PC-3 (cell line): ENCODE data around the gene C4orf17. TPM values are rescaled to one million over a fixed set of nuclear protein-coding genes. Genes with fewer than 3 reads are reported as not detected.
A peak's percentile ranks its signal among the peaks of the same experiment; 100 is the strongest.

Experiments used
- ATAC-seq: fragments of 200-7000 bp; cut with Tn5 transposase; 2 replicates; pipeline ENCODE4 v1.9.1; 2020; ENCODE audit warnings: mild to moderate bottlenecking, moderate library complexity
- BruUV-seq: library from RNA; stranded (reverse); fragments of 400-500 nt; replicated peaks from 2 replicates; lab custom pipeline; 2021; lab: Mats Ljungman, UMichigan
- CTCF ChIA-PET: fragments of 300-600 bp; sonication (Branson Sonifier 250); formaldehyde crosslinking; loops from one replicate; lab custom pipeline; 2022; ENCODE audit warnings: antibody characterized with exemption; lab: Charles Lee
- POLR2A ChIA-PET: fragments of 300-600 bp; sonication (Branson Sonifier 250); formaldehyde crosslinking; loops from one replicate; lab custom pipeline; 2022; ENCODE audit warnings: antibody characterized with exemption; ENCODE audit not compliant: unreplicated experiment; lab: Charles Lee
- DNase-seq: peaks from one replicate; pipeline ENCODE4 v3.0.0-alpha.2; 2015
- H2AFZ ChIP-seq: fragments of 300-600 bp; sonication (generic); 2 replicates; pipeline ENCODE4 v1.6.0; 2016; ENCODE audit warnings: antibody characterized with exemption, low read length
- H3F3A ChIP-seq: fragments of 300-600 bp; sonication (generic); one replicate; pipeline ENCODE4 v1.6.0; 2017; ENCODE audit warnings: antibody characterized with exemption, low read length, control low read depth, mild to moderate bottlenecking; ENCODE audit not compliant: unreplicated experiment
- H3K27ac ChIP-seq: fragments of 300-600 bp; sonication (generic); 2 replicates; pipeline ENCODE4 v1.5.1; 2016; ENCODE audit warnings: mild to moderate bottlenecking, low read length
- H3K27me3 ChIP-seq: fragments of 300-600 bp; sonication (generic); 2 replicates; pipeline ENCODE4 v1.6.1; 2016; ENCODE audit warnings: low read length, mixed read lengths
- H3K36me3 ChIP-seq: fragments of 300-600 bp; sonication (generic); 2 replicates; pipeline ENCODE4 v1.6.1; 2016; ENCODE audit warnings: low read depth, mixed run types, low read length, mixed read lengths
- H3K4me1 ChIP-seq: fragments of 300-600 bp; sonication (generic); 2 replicates; pipeline ENCODE4 v1.5.1; 2016; ENCODE audit warnings: low read length; ENCODE audit not compliant: insufficient read depth
- H3K4me2 ChIP-seq: fragments of 300-600 bp; sonication (generic); 2 replicates; pipeline ENCODE4 v1.6.0; 2016; ENCODE audit warnings: low read length
- H3K4me3 ChIP-seq: fragments of 300-600 bp; sonication (generic); 2 replicates; pipeline ENCODE4 v1.5.1; 2016; ENCODE audit warnings: mild to moderate bottlenecking, low read length, mixed read lengths
- H3K79me2 ChIP-seq: fragments of 300-600 bp; sonication (generic); 2 replicates; pipeline ENCODE4 v1.6.1; 2017; ENCODE audit warnings: low read length, mixed read lengths
- H3K9ac ChIP-seq: fragments of 300-600 bp; sonication (generic); 2 replicates; pipeline ENCODE4 v1.6.0; 2016; ENCODE audit warnings: mild to moderate bottlenecking, low read length
- H3K9me2 ChIP-seq: fragments of 300-600 bp; sonication (generic); replicated peaks from 2 replicates; pipeline ENCODE4 v1.6.1; 2016; ENCODE audit warnings: mixed run types, low read length, mixed read lengths
- H3K9me3 ChIP-seq: fragments of 300-600 bp; sonication (generic); 2 replicates; pipeline ENCODE4 v1.6.1; 2016; ENCODE audit warnings: low read length, mixed read lengths
- H4K20me1 ChIP-seq: fragments of 300-600 bp; sonication (generic); 2 replicates; pipeline ENCODE4 v1.6.1; 2016; ENCODE audit warnings: low read length, mixed read lengths
- CTCF ChIP-seq: fragments of 300-600 bp; sonication (generic); conservative IDR thresholded peaks from 2 replicates; pipeline ENCODE4 v1.5.1; 2017; ENCODE audit warnings: antibody characterized with exemption, low read depth, mild to moderate bottlenecking, low read length
- EZH2 ChIP-seq: fragments of 300-600 bp; sonication (generic); IDR thresholded peaks from one replicate; pipeline ENCODE4 v1.6.1; 2017; ENCODE audit warnings: antibody characterized with exemption, mild to moderate bottlenecking, low read length; ENCODE audit not compliant: unreplicated experiment
- EZH2phosphoT487 ChIP-seq: fragments of 300-600 bp; sonication (generic); IDR thresholded peaks from 2 replicates; pipeline ENCODE4 v1.6.1; 2018; ENCODE audit warnings: mild to moderate bottlenecking, antibody characterized with exemption, low read length, borderline replicate concordance
- intact Hi-C: fragments of 100-400 bp; cut with micrococcal nuclease; formaldehyde crosslinking; loops from 2 replicates; pipeline ENCODE4 v1.9.0; 2023
- total RNA-seq: library from RNA; depleted of rRNA; stranded (reverse); fragments of >200 nt; gene quantifications from 2 replicates; pipeline ENCODE4 v1.2.3, GENCODE V29; 2014

The C4orf17 gene
- total RNA-seq, 1 experiment from 2014 or later: not detected

DNA sequence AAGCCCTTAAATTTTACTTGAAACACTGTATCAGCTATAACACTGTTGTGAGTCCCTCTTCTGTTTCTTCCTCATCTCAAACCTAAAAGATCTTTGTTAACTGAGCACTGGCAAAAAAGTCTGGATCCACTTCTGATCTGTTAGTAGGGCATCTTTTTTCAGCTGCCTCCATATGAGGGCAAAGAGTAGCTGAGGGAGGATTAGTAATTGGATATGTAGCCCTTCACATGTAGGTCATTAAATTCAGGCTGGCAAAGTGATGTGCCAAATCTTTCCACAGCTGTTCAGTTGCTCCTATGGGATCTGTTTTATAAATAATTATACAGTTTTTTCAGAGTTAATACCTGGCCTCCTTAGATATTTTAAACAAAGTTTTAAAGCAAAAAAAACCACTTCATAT lies 54.1 kb downstream of the C4orf17 start:
- CTCF ChIA-PET: no interaction called here
- Histone ChIP-seq H2AFZ (peak overlapping the region; percentile 82; the same call in 1 of the 2 replicates), H3K36me3 (no peaks in the 10 kb centered on the region), H3K27me3 (no peaks in the 10 kb centered on the region), H3K9ac (no peak overlapping the region), H3K79me2 (no peaks in the 10 kb centered on the region), H3F3A (no peaks in the 10 kb centered on the region), H4K20me1 (no peaks in the 10 kb centered on the region), H3K4me1 (peaks cover 9% of the 10 kb centered on the region; the same call in 1 of the 2 replicates), H3K4me3 (no peak overlapping the region), H3K9me2 (no peaks in the 10 kb centered on the region), H3K9me3 (no peaks in the 10 kb centered on the region), H3K27ac (no peak overlapping the region), H3K4me2 (peak overlapping the region; percentile 95)
- intact Hi-C loops: loop anchor here (2.0 to 5.0 kb wide), 3 partner anchors 157 to 497 kb away; no protein-coding TSS in a partner anchor
- no TSS peak for BruUV-seq
- DNase-seq (no peak), ATAC-seq (no peak)
- TF ChIP-seq EZH2phosphoT487 (no peak), EZH2 (no peak), CTCF (no peak)
- POLR2A ChIA-PET: no interaction called here

DNA sequence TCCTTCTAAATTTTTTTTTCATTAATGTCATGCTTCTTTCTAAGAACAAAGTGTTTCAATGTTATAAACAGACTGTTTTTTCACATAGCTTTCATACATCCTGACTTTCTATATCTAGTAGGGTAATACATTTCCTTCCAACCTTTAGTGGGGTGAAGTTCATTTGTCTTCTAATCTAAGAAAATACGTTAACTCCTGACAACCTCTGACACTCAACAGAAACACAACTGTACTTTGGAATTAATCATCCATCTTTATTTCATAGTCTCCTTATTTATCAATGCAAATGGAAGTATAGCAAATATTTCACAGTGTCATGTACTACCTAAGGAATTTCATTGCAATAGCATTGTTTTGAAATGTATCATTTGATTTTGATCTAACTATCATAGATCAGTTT lies 61.1 kb downstream of the C4orf17 start:
- Histone ChIP-seq H3K4me1 (no peaks in the 10 kb centered on the region), H3K9me2 (no peaks in the 10 kb centered on the region), H3F3A (no peaks in the 10 kb centered on the region), H3K27ac (no peak overlapping the region), H3K27me3 (peaks cover 15% of the 10 kb centered on the region), H3K9me3 (no peaks in the 10 kb centered on the region), H3K9ac (no peak overlapping the region), H3K4me3 (no peak overlapping the region), H3K4me2 (no peak overlapping the region), H3K36me3 (no peaks in the 10 kb centered on the region), H3K79me2 (no peaks in the 10 kb centered on the region), H4K20me1 (no peaks in the 10 kb centered on the region), H2AFZ (no peak overlapping the region)
- TF ChIP-seq CTCF (no peak), EZH2 (no peak), EZH2phosphoT487 (no peak)
- no peak for DNase-seq
- POLR2A ChIA-PET: no interaction called here
- ATAC-seq: no peak
- intact Hi-C loops: no loop called here
- no TSS peak for BruUV-seq
- CTCF ChIA-PET: no interaction called here

- no peaks in the 10 kb centered on the region for H3K36me3 ChIP-seq
- no peaks in the 10 kb centered on the region for H3K9me3 ChIP-seq
- H3F3A ChIP-seq: no peaks in the 10 kb centered on the region
- H3K9ac ChIP-seq: no peak overlapping the region
- no peaks in the 10 kb centered on the region for H3K4me1 ChIP-seq
- peak; percentile 23 for DNase-seq
- no peak for TF ChIP-seq EZH2phosphoT487
- TF ChIP-seq EZH2: no peak
- no peak for TF ChIP-seq CTCF
- H3K4me3 ChIP-seq: no peak overlapping the region
- H3K79me2 ChIP-seq: no peaks in the 10 kb centered on the region
- no peaks in the 10 kb centered on the region for H4K20me1 ChIP-seq
- intact Hi-C loops: no loop called here
- ChIA-PET POLR2A (no interaction called here), CTCF (no interaction called here)
- H2AFZ ChIP-seq: no peak overlapping the region
- no TSS peak for BruUV-seq
- no peak overlapping the region for H3K27ac ChIP-seq
- peak overlapping the region; percentile 13 for H3K4me2 ChIP-seq
- H3K27me3 ChIP-seq: peaks cover 15% of the 10 kb centered on the region
- no peak for ATAC-seq
- no peaks in the 10 kb centered on the region for H3K9me2 ChIP-seq
Measured at GRCh38 chr4:99572527-99573240, 61.9 kb downstream of the C4orf17 start.
